Testis (tissue), 3 donors: Measurements from ENCODE around the gene ZNF479. TPM values are rescaled to one million over a fixed set of nuclear protein-coding genes. Genes with fewer than 3 reads are reported as not detected.
"Not testable (repeated sequence)": the region's sequence is repeated elsewhere in the genome, so short reads cannot be mapped to it uniquely, and the experiment has no call there.

Source experiments
- DNase-seq: peaks from one replicate; pipeline ENCODE4 v3.0.0-alpha.2; 2019
- H3K27ac ChIP-seq, 2 donors: fragments of 200-600 bp; sonication (generic); one replicate each; pipeline ENCODE4 v1.5.1; 2019
- H3K27me3 ChIP-seq: fragments of 200-600 bp; sonication (generic); one replicate; pipeline ENCODE4 v1.5.1; 2019
- H3K36me3 ChIP-seq: fragments of 200-600 bp; sonication (generic); one replicate; pipeline ENCODE4 v1.5.1; 2017; ENCODE audit warnings: low read depth; ENCODE audit errors: missing control alignments
- H3K4me1 ChIP-seq: fragments of 200-600 bp; sonication (generic); one replicate; pipeline ENCODE4 v1.5.1; 2019
- H3K4me3 ChIP-seq, 2 donors: fragments of 200-600 bp; sonication (generic); one replicate each; pipeline ENCODE4 v1.5.1; 2017 to 2019
- H3K9me3 ChIP-seq: fragments of 200-600 bp; sonication (generic); one replicate; pipeline ENCODE4 v1.5.1; 2017
- CTCF ChIP-seq, 3 experiments: fragments of 450-650 bp in 2 of 3; fragments of 200-600 bp in 1 of 3; sonication (generic) in 1 of 3; IDR thresholded peaks; one replicate each; pipeline ENCODE4 v1.5.1; 2016 to 2019; ENCODE audit warnings: antibody characterized with exemption in 3 of 3, mild to moderate bottlenecking in 2 of 3, moderate library complexity in 1 of 3
- POLR2A ChIP-seq: fragments of 450-650 bp; IDR thresholded peaks from one replicate; pipeline ENCODE4 v1.6.1; 2017; ENCODE audit warnings: antibody characterized with exemption, mild to moderate bottlenecking, moderate library complexity
- WGBS, 2 donors: methylation state at CpG; one replicate each; pipeline ENCODE4 v1.1.5; 2018; 5-methylcytosine and 5-hydroxymethylcytosine counted together
- intact Hi-C: fragments of 100-400 bp; cut with DNase I; formaldehyde crosslinking; loops from one replicate; pipeline ENCODE4 v1.15.1; 2023; ENCODE audit warnings: low total_unique reads
- polyA plus RNA-seq: library from polyadenylated mRNA; stranded (reverse); fragments of 350-450 nt; fragmentation: Illumina TruSeq; extraction: RNeasy Lipid Tissue Mini Kit (QIAGEN cat#74804); gene quantifications from one replicate; pipeline ENCODE4 v1.2.3, GENCODE V29; 2014; ENCODE audit warnings: low read depth, low replicate concordance; ENCODE audit not compliant: insufficient read depth
- total RNA-seq, 2 donors: library from RNA; depleted of rRNA; stranded (reverse); fragments of >200 nt; gene quantifications; one replicate each; pipeline ENCODE4 v1.2.3, GENCODE V29; 2016

Gene ZNF479
- total and polyA plus RNA-seq, 3 donors from 2014 or later = 0.99 to 4.8 (median 4.4) TPM

GRCh38 chr7:57177856-57178767, 45.9 kb upstream of the ZNF479 start:
- H3K27ac ChIP-seq = no peak overlapping the region
- WGBS, 2 donors = 82 to 90% methylated on average over 14 to 21 of the region's 21 CpGs
- intact Hi-C loops = no loop called here
- H3K4me3 ChIP-seq = no peak overlapping the region
- H3K36me3 ChIP-seq = no peaks in the 10 kb centered on the region
- H3K4me1 ChIP-seq = no peaks in the 10 kb centered on the region
- no peaks in the 10 kb centered on the region for H3K27me3 ChIP-seq
- no peaks in the 10 kb centered on the region for H3K9me3 ChIP-seq
- TF ChIP-seq POLR2A (no peak), CTCF (IDR thresholded peaks at IDR 0.05) (no peak)
- no peak for DNase-seq

- TF ChIP-seq CTCF (IDR thresholded peaks at IDR 0.05) (no peak), POLR2A (no peak)
- Histone ChIP-seq H3K36me3 (no peaks in the 10 kb centered on the region), H3K4me3 (no peak overlapping the region), H3K9me3 (no peaks in the 10 kb centered on the region), H3K27ac (no peak overlapping the region), H3K4me1 (no peaks in the 10 kb centered on the region), H3K27me3 (no peaks in the 10 kb centered on the region)
- WGBS, 2 donors = 83 to 85% methylated on average over 12 to 14 of the region's 14 CpGs
- no peak for DNase-seq
- intact Hi-C loops = no loop called here
Measured at GRCh38 chr7:57176928-57177635, 44.8 kb upstream of the ZNF479 start.

GRCh38 chr7:57165285-57165899, 33.2 kb upstream of the ZNF479 start:
- Histone ChIP-seq H3K27me3 (no peaks in the 10 kb centered on the region), H3K27ac (no peak overlapping the region), H3K9me3 (peaks cover 5% of the 10 kb centered on the region), H3K4me1 (no peaks in the 10 kb centered on the region), H3K4me3 (no peak overlapping the region), H3K36me3 (no peaks in the 10 kb centered on the region)
- intact Hi-C loops = no loop called here
- 82 to 83% methylated on average over 7 of the region's 7 CpGs for WGBS, 2 donors
- TF ChIP-seq POLR2A (no peak), CTCF (IDR thresholded peaks at IDR 0.05) (no peak)
- no peak for DNase-seq

GRCh38 chr7:57120123-57120784, 12.0 kb downstream of the ZNF479 start:
- H3K4me1 ChIP-seq, intact Hi-C loops, H3K27me3 ChIP-seq, DNase-seq, H3K4me3 ChIP-seq, H3K36me3 ChIP-seq, H3K9me3 ChIP-seq, H3K27ac ChIP-seq: not testable (repeated sequence)
- WGBS, 2 donors = 79 to 84% methylated on average over 3 to 5 of the region's 5 CpGs
